Measurements from ENCODE around the gene GMDS. TPM values are rescaled to one million over a fixed set of nuclear protein-coding genes. Genes with fewer than 3 reads are reported as not detected.

Gene GMDS
- polyA plus RNA-seq, 1 experiment = 7.1 TPM

GRCh38 chr6:1596088-1596852 lies 649.1 kb downstream of the GMDS start:
- Histone ChIP-seq H3K36me3 (ENCODE audit: control insufficient read depth, insufficient read depth, low read length) (no peaks in the 10 kb centered on the region), H3K27me3 (ENCODE audit: control insufficient read depth, insufficient read depth, low read length) (peaks cover 4% of the 10 kb centered on the region; the same call in 1 of the 2 replicates), H3K4me3 (ENCODE audit: low read depth, low read length) (peak overlapping the region; percentile 36)
- TF ChIP-seq CTCF (IDR thresholded peaks at IDR 0.05; ENCODE audit: insufficient read depth, low read depth, low read length) = peak; percentile 93
- DNase-seq (ENCODE audit: low read depth) = no peak
- ChIA-PET CTCF (interaction anchor here (0.7 to 6.6 kb wide), 54 partner anchors 10 to 1392 kb away, joined by 3 to 92 read pairs (median 4); partner anchors contain the start of genes MYLK4 and WRNIP1), POLR2A (no interaction called here)

GRCh38 chr6:1595271-1596087 lies 649.9 kb downstream of the GMDS start:
- no peak for DNase-seq (ENCODE audit: low read depth)
- no peak for TF ChIP-seq CTCF (IDR thresholded peaks at IDR 0.05; ENCODE audit: insufficient read depth, low read depth, low read length)
- Histone ChIP-seq H3K27me3 (ENCODE audit: control insufficient read depth, insufficient read depth, low read length) (peaks cover 4% of the 10 kb centered on the region; the same call in 1 of the 2 replicates), H3K4me3 (ENCODE audit: low read depth, low read length) (no peak overlapping the region), H3K36me3 (ENCODE audit: control insufficient read depth, insufficient read depth, low read length) (no peaks in the 10 kb centered on the region)
- CTCF ChIA-PET = interaction anchor here (0.6 to 6.6 kb wide), 42 partner anchors 11 to 1393 kb away, joined by 3 to 92 read pairs (median 4); partner anchors contain the start of genes MYLK4 and WRNIP1
- POLR2A ChIA-PET = no interaction called here

GRCh38 chr6:1594445-1595200 lies 650.8 kb downstream of the GMDS start:
- POLR2A ChIA-PET = no interaction called here
- H3K27me3 ChIP-seq (ENCODE audit: control insufficient read depth, insufficient read depth, low read length) = peaks cover 4% of the 10 kb centered on the region; the same call in 1 of the 2 replicates
- CTCF ChIA-PET = interaction anchor here (0.6 to 6.6 kb wide), 13 partner anchors 15 to 1155 kb away, joined by 3 to 92 read pairs (median 5); partner anchors contain the start of gene MYLK4

GRCh38 chr6:1593958-1594314 lies 651.5 kb downstream of the GMDS start:
- no peak overlapping the region for H3K4me3 ChIP-seq (ENCODE audit: low read depth, low read length)
- TF ChIP-seq CTCF (IDR thresholded peaks at IDR 0.05; ENCODE audit: insufficient read depth, low read depth, low read length) = no peak
- no peak for DNase-seq (ENCODE audit: low read depth)
- CTCF ChIA-PET = interaction anchor here (1.0 to 5.1 kb wide), 2 partner anchors 760 to 1155 kb away, joined by 3 to 92 read pairs; partner anchors contain the start of gene MYLK4
- POLR2A ChIA-PET = interaction anchor here (0.7 kb wide), 1 partner anchor 33 kb away, joined by 3 read pairs; no protein-coding TSS in a partner anchor
- peaks cover 4% of the 10 kb centered on the region; the same call in 1 of the 2 replicates for H3K27me3 ChIP-seq (ENCODE audit: control insufficient read depth, insufficient read depth, low read length)
- H3K36me3 ChIP-seq (ENCODE audit: control insufficient read depth, insufficient read depth, low read length) = no peaks in the 10 kb centered on the region

More at GRCh38 chr6:1594445-1595200, 650.8 kb downstream of the GMDS start:
- Histone ChIP-seq H3K4me3 (ENCODE audit: low read depth, low read length) (no peak overlapping the region), H3K36me3 (ENCODE audit: control insufficient read depth, insufficient read depth, low read length) (no peaks in the 10 kb centered on the region)
- DNase-seq (ENCODE audit: low read depth) = no peak
- no peak for TF ChIP-seq CTCF (IDR thresholded peaks at IDR 0.05; ENCODE audit: insufficient read depth, low read depth, low read length)

Data from BJ (cell line).